Central memory CD4-positive, alpha-beta T cell (primary cell): ENCODE data around the gene TMEM120A.

ENCODE experiments used
- DNase-seq: peaks from one replicate; pipeline ENCODE4 v3.0.0; 2022

The TMEM120A gene

GRCh38 chr7:75957021-75957736 lies 37.2 kb downstream of the TMEM120A start:
- no peak for DNase-seq

DNA sequence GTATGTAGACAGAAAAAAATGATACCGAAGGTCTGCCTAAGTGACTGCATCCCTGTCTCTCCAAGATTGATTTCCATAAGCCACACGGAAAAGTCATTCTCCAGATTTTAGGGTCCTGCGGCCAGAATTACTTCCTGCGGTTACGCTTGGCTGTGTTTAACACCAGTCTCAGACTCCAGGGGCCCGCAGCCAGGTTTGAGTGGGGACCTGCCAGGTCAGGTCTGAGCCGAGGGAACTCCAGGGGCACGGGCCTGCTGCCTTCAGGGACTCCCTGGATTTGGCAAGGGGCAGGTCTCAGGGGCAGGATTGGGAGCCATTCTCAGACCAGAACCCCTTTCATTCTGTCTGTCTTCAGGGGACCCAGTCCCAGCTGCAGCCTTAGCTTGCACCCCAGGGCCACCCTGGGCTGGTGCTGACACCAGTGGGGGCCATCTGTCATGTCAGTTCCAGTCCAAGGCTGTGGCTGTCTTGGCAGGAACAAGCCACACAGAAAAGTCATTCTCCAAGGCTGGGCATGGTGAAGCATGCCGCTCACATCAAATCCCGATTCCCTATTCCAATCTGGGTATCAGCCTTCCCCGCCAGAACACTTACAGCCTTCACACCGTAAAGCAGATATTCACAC lies 39.0 kb downstream of the TMEM120A start:
- no peak for DNase-seq

DNA sequence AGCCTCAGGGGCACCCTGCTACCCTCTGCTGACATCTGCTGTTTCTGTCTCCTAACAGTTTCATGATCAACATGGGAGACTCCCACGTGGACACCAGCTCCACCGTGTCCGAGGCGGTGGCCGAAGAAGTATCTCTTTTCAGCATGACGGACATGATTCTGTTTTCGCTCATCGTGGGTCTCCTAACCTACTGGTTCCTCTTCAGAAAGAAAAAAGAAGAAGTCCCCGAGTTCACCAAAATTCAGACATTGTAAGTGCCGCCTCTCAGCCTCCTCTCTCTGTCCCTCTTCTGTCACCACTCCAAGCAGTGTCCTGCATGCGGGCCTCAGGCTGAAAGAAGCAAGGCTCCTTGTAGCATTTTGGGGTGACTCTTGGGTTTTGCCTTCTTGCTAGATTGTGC lies 40.5 kb downstream of the TMEM120A start:
- no peak for DNase-seq

GRCh38 chr7:75953431-75953830 lies 41.0 kb downstream of the TMEM120A start:
- DNase-seq = no peak

- no peak for DNase-seq
Observed at GRCh38 chr7:75951506-75951905, 42.9 kb downstream of the TMEM120A start.

DNA sequence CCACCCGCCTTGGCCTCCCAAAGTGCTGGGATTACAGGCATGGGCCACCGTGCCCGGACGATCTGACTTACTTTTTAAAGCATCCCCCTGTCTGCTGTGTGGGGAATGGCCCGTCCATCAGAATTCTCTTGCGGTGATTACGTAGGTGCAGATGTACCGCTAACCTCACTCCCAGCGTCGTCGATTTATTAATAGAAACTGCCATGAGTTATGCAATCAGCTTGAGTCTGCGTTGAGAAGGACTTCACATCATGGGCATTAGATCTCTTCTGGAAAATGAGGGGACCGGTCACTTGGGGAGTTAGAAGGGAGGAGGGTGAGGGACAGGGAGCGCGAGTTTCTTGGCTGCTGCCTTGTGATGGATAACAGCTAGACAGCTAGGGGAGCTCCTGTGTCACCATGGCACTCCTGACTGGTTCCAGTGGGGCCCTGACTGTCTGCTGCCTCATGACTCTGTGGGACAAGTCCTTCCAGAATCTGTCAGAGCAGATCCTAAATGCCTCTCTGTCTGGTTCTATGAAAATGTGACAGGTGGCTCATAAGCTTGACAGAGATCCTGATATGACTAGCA lies 44.2 kb downstream of the TMEM120A start:
- DNase-seq = no peak

DNA sequence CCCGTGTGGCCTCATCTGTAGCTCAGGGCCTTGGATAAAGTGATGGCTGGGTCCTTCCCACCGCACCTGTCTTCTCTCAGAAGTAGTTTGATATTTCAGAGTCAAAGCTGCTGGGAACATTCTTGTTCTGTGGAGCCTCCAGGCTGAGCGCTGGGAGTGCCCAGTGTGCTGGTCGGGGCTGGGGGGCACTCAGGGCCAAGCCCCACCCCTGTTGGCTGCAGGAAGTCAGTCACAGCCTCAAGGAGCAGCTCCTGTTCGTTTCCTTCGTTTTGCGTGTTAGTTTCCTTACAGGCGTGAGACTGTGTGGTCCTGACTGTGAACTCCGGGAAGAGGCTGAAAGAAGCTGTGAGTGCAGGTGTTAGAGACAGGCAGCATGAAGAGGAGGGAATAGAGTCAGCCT lies 46.2 kb downstream of the TMEM120A start:
- DNase-seq = no peak

- DNase-seq = no peak
Observed at GRCh38 chr7:75946207-75946855, 48.1 kb downstream of the TMEM120A start.

DNA sequence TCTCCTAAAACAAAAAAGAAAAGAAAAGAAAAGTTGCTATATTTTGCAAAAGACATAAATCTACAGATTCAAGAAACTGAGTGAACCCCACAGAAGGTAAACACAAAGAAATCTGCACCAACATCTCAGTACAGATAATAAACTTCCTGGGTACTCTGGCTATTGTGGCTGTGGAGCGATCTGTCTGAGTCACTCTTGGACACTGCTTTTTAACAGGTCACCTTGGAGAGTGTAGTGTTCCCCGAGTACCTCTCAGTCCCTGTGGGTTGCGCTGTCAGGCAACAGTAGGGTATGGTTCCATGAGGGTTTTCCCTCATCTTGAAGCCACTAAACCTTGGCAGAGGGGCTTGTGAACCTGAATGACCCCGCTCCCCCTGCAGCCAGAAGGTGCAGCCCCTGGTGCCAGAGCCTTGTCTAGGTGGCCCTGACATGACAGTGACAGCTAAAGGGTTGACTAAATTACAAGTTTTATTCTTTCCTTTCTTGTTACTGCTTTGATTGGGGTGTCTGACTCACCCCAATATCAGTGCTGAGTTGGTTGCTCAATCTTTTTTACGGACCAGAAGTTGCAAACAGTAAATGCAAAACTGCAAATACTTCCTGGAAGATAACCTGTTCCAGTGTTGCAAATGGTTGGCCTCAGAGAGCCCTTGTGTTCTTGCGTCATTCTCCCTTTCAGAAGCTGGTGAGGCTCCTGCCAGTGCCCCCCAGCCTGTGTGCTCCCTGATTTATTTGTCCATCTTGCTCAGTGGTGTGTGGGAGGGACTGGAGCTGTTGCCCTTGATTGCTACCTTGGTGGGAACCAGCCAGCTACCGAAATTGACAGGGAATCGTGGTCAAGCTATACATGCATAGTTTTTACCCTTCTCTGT lies 48.9 kb downstream of the TMEM120A start:
- DNase-seq = no peak

DNA sequence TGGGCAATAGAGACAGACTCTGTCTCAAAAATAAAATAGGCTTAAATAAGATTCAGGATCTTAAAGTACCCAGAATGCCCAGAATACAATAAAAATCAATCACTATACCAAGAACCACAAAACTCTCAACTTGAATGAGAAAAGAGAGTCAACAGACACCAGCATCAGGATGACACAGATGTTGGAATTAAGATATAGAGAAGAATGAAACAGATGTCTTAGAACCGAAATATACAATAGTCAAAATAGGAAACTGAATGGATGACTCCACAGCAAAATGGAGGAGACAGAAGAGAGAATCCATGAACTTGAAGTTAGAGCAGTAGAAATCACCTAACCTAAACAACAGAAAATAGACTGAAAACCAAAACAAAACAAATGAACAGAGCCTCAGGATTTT lies 49.9 kb downstream of the TMEM120A start:
- DNase-seq = no peak

- DNase-seq = no peak
Observed at GRCh38 chr7:75943864-75944263, 50.5 kb downstream of the TMEM120A start.

GRCh38 chr7:75938921-75939320 lies 55.5 kb downstream of the TMEM120A start:
- no peak for DNase-seq

DNA sequence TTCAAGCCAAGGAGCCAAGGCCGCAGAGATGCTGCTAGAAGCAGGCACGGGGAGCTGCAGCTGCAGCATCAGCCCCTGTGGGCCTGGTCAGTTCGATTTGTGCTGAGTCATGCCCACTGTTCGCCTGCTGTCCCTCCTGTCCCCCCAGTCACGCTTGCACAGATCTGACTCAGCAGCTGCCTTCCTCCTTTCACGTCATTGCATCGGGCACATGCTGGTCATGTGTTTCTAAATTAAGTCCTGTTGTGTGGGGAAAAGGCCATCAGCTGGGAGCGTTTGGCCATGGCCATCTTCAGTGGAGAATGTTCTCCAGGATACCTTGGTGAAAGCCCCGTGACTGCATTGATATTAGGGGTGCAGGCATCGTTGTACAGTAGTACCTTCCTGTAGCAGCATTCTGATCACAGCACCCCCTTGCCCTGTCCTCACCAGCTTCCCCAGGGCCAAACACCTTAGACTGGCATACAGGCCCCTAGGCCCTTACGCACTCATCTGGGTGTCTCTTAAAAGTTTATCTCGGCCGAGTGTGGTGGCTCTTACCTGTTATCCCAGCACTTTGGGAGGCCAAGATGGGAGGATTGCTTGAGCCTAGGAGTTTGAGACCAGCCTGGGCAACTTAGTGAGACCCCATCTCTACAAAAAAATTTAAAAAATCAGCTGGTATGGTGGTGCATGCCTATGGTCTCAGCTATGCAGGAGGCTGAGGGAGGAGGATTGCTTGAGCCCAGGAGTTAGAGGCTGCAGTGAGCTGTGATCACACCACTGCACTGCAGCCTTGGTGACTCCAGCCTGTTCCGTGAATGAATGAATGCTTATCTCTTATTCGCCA lies 56.2 kb downstream of the TMEM120A start:
- DNase-seq = no peak
